HG03469 (cell line): Measurements from ENCODE around the gene ADAM11.
"Not testable (repeated sequence)": the region's sequence is repeated elsewhere in the genome, so short reads cannot be mapped to it uniquely, and the experiment has no call there.

ENCODE experiments used
- ATAC-seq: cut with Tn5 transposase; IDR thresholded peaks from one replicate; pipeline ENCODE4 v1.9.1; 2021; ENCODE audit warnings: mild to moderate bottlenecking, moderate library complexity, moderate number of reproducible peaks; ENCODE audit not compliant: unreplicated experiment

The ADAM11 gene

GRCh38 chr17:44758414-44759085, at the start of gene ADAM11:
Gene ADAM11, plus strand, starts transcription at chr17:44758988. Its CDS starts 212 bp downstream, at chr17:44759200.
- no peak for ATAC-seq

- no peak for ATAC-seq
These were observed 39.3 kb upstream of the ADAM11 start for GRCh38 chr17:44719444-44719843.

- ATAC-seq, result no peak
These were observed 36.5 kb upstream of the ADAM11 start for GRCh38 chr17:44722254-44722653.

- not testable (repeated sequence) for ATAC-seq
These were observed 32.7 kb upstream of the ADAM11 start for GRCh38 chr17:44726121-44726520.

- no peak for ATAC-seq
These were observed 25.0 kb upstream of the ADAM11 start for GRCh38 chr17:44733753-44734152.

- no peak for ATAC-seq
These were observed 24.5 kb upstream of the ADAM11 start for GRCh38 chr17:44734272-44734671.

GRCh38 chr17:44736551-44737240, 22.1 kb upstream of the ADAM11 start:
- no peak for ATAC-seq

- no peak for ATAC-seq
These were observed 20.4 kb upstream of the ADAM11 start for GRCh38 chr17:44738214-44738906.

GRCh38 chr17:44741316-44741715, 17.5 kb upstream of the ADAM11 start:
- ATAC-seq, result no peak

GRCh38 chr17:44745301-44745700, 13.5 kb upstream of the ADAM11 start:
- ATAC-seq, result no peak

GRCh38 chr17:44745738-44746137, 13.1 kb upstream of the ADAM11 start:
- ATAC-seq, result not testable (repeated sequence)

- ATAC-seq, result no peak
These were observed 11.2 kb upstream of the ADAM11 start for GRCh38 chr17:44747566-44747965.

- no peak for ATAC-seq
These were observed 9.5 kb upstream of the ADAM11 start for GRCh38 chr17:44749076-44749979.

GRCh38 chr17:44749980-44750318, 8.8 kb upstream of the ADAM11 start:
- no peak for ATAC-seq

GRCh38 chr17:44751331-44751730, 7.5 kb upstream of the ADAM11 start:
- ATAC-seq, result no peak

- no peak for ATAC-seq
These were observed 7.0 kb upstream of the ADAM11 start for GRCh38 chr17:44751806-44752205.

GRCh38 chr17:44752953-44753861, 5.6 kb upstream of the ADAM11 start:
- ATAC-seq, result no peak

- no peak for ATAC-seq
These were observed 4.5 kb upstream of the ADAM11 start for GRCh38 chr17:44754276-44754675.

- ATAC-seq, result not testable (repeated sequence)
These were observed 3.6 kb upstream of the ADAM11 start for GRCh38 chr17:44755180-44755579.
